ENCODE measurements around the gene CDK11B.
"Not testable (repeated sequence)": the region's sequence is repeated elsewhere in the genome, so short reads cannot be mapped to it uniquely, and the experiment has no call there.

DNA sequence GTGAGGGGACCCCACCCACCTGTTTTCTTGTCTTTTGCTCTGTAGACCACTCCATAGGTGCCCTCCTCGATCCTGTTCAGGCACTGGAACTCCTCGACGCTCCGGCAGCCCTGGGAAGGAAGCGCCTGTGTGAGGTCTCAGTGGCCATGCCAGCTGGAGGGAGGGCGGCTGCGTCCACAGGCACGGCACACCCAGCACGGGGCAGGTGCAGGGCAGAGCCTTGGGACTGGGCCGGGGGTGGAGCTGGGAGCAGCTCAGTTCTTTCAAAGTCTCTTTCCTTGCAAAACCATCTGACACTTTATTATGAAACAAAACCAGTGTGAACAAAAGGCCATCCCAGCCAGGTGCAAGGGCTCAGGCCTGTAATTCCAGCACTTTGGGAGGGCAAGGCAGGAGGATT is 46.8 kb upstream of the CDK11B start:
- TF ChIP-seq STAT1 (IDR thresholded peaks at IDR 0.05; ENCODE audit: unreplicated experiment); CREB1 (CRISPR knock-in tag; IDR thresholded peaks at IDR 0.05; ENCODE audit: low read depth); EZH2phosphoT487 (IDR thresholded peaks at IDR 0.05; ENCODE audit: unreplicated experiment); EZH2 (IDR thresholded peaks at IDR 0.05; ENCODE audit: low read depth, unreplicated experiment); JUNB (IDR thresholded peaks at IDR 0.05; ENCODE audit: unreplicated experiment); POLR2AphosphoS5 (IDR thresholded peaks at IDR 0.05; ENCODE audit: low read depth); NANOG (IDR thresholded peaks at IDR 0.05; ENCODE audit: borderline replicate concordance); ZNF331 (CRISPR knock-in tag; IDR thresholded peaks at IDR 0.05; ENCODE audit: low read depth); ZNF114 (CRISPR knock-in tag; IDR thresholded peaks at IDR 0.05): not testable (repeated sequence)
- TF ChIP-seq, protein P1, sequence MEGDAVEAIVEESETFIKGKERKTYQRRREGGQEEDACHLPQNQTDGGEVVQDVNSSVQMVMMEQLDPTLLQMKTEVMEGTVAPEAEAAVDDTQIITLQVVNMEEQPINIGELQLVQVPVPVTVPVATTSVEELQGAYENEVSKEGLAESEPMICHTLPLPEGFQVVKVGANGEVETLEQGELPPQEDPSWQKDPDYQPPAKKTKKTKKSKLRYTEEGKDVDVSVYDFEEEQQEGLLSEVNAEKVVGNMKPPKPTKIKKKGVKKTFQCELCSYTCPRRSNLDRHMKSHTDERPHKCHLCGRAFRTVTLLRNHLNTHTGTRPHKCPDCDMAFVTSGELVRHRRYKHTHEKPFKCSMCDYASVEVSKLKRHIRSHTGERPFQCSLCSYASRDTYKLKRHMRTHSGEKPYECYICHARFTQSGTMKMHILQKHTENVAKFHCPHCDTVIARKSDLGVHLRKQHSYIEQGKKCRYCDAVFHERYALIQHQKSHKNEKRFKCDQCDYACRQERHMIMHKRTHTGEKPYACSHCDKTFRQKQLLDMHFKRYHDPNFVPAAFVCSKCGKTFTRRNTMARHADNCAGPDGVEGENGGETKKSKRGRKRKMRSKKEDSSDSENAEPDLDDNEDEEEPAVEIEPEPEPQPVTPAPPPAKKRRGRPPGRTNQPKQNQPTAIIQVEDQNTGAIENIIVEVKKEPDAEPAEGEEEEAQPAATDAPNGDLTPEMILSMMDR (conservative IDR thresholded peaks at IDR 0.05; ENCODE audit: low read depth in 2 of 2): not testable (repeated sequence)
- TF ChIP-seq, protein P2, sequence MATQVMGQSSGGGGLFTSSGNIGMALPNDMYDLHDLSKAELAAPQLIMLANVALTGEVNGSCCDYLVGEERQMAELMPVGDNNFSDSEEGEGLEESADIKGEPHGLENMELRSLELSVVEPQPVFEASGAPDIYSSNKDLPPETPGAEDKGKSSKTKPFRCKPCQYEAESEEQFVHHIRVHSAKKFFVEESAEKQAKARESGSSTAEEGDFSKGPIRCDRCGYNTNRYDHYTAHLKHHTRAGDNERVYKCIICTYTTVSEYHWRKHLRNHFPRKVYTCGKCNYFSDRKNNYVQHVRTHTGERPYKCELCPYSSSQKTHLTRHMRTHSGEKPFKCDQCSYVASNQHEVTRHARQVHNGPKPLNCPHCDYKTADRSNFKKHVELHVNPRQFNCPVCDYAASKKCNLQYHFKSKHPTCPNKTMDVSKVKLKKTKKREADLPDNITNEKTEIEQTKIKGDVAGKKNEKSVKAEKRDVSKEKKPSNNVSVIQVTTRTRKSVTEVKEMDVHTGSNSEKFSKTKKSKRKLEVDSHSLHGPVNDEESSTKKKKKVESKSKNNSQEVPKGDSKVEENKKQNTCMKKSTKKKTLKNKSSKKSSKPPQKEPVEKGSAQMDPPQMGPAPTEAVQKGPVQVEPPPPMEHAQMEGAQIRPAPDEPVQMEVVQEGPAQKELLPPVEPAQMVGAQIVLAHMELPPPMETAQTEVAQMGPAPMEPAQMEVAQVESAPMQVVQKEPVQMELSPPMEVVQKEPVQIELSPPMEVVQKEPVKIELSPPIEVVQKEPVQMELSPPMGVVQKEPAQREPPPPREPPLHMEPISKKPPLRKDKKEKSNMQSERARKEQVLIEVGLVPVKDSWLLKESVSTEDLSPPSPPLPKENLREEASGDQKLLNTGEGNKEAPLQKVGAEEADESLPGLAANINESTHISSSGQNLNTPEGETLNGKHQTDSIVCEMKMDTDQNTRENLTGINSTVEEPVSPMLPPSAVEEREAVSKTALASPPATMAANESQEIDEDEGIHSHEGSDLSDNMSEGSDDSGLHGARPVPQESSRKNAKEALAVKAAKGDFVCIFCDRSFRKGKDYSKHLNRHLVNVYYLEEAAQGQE (IDR thresholded peaks at IDR 0.05; ENCODE audit: unreplicated experiment): not testable (repeated sequence)
- TF ChIP-seq, protein P3, sequence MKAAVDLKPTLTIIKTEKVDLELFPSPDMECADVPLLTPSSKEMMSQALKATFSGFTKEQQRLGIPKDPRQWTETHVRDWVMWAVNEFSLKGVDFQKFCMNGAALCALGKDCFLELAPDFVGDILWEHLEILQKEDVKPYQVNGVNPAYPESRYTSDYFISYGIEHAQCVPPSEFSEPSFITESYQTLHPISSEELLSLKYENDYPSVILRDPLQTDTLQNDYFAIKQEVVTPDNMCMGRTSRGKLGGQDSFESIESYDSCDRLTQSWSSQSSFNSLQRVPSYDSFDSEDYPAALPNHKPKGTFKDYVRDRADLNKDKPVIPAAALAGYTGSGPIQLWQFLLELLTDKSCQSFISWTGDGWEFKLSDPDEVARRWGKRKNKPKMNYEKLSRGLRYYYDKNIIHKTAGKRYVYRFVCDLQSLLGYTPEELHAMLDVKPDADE (IDR thresholded peaks at IDR 0.05): not testable (repeated sequence)
- TF ChIP-seq, protein P4, sequence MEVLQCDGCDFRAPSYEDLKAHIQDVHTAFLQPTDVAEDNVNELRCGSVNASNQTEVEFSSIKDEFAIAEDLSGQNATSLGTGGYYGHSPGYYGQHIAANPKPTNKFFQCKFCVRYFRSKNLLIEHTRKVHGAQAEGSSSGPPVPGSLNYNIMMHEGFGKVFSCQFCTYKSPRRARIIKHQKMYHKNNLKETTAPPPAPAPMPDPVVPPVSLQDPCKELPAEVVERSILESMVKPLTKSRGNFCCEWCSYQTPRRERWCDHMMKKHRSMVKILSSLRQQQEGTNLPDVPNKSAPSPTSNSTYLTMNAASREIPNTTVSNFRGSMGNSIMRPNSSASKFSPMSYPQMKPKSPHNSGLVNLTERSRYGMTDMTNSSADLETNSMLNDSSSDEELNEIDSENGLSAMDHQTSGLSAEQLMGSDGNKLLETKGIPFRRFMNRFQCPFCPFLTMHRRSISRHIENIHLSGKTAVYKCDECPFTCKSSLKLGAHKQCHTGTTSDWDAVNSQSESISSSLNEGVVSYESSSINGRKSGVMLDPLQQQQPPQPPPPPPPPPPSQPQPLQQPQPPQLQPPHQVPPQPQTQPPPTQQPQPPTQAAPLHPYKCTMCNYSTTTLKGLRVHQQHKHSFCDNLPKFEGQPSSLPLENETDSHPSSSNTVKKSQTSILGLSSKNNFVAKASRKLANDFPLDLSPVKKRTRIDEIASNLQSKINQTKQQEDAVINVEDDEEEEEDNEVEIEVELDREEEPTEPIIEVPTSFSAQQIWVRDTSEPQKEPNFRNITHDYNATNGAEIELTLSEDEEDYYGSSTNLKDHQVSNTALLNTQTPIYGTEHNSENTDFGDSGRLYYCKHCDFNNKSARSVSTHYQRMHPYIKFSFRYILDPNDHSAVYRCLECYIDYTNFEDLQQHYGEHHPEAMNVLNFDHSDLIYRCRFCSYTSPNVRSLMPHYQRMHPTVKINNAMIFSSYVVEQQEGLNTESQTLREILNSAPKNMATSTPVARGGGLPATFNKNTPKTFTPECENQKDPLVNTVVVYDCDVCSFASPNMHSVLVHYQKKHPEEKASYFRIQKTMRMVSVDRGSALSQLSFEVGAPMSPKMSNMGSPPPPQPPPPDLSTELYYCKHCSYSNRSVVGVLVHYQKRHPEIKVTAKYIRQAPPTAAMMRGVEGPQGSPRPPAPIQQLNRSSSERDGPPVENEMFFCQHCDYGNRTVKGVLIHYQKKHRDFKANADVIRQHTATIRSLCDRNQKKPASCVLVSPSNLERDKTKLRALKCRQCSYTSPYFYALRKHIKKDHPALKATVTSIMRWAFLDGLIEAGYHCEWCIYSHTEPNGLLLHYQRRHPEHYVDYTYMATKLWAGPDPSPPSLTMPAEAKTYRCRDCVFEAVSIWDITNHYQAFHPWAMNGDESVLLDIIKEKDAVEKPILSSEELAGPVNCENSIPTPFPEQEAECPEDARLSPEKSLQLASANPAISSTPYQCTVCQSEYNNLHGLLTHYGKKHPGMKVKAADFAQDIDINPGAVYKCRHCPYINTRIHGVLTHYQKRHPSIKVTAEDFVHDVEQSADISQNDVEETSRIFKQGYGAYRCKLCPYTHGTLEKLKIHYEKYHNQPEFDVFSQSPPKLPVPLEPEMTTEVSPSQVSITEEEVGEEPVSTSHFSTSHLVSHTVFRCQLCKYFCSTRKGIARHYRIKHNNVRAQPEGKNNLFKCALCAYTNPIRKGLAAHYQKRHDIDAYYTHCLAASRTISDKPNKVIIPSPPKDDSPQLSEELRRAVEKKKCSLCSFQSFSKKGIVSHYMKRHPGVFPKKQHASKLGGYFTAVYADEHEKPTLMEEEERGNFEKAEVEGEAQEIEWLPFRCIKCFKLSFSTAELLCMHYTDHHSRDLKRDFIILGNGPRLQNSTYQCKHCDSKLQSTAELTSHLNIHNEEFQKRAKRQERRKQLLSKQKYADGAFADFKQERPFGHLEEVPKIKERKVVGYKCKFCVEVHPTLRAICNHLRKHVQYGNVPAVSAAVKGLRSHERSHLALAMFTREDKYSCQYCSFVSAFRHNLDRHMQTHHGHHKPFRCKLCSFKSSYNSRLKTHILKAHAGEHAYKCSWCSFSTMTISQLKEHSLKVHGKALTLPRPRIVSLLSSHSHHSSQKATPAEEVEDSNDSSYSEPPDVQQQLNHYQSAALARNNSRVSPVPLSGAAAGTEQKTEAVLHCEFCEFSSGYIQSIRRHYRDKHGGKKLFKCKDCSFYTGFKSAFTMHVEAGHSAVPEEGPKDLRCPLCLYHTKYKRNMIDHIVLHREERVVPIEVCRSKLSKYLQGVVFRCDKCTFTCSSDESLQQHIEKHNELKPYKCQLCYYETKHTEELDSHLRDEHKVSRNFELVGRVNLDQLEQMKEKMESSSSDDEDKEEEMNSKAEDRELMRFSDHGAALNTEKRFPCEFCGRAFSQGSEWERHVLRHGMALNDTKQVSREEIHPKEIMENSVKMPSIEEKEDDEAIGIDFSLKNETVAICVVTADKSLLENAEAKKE (CRISPR knock-in tag; IDR thresholded peaks at IDR 0.05): not testable (repeated sequence)
